PC-9 (cell line): ENCODE results near the gene RXRA. TPM values are rescaled to one million over a fixed set of nuclear protein-coding genes. Genes with fewer than 3 reads are reported as not detected.

Source experiments
- BruUV-seq: library from RNA; stranded (reverse); fragments of 400-500 nt; replicated peaks from 2 replicates; lab custom pipeline; 2021; lab: Mats Ljungman, UMichigan
- CTCF ChIA-PET: fragments of 300-600 bp; sonication (Branson Sonifier 250); formaldehyde crosslinking; loops from one replicate; lab custom pipeline; 2022; ENCODE audit warnings: antibody characterized with exemption; lab: Charles Lee
- POLR2A ChIA-PET: fragments of 300-600 bp; sonication (Branson Sonifier 250); formaldehyde crosslinking; loops from one replicate; lab custom pipeline; 2022; ENCODE audit warnings: antibody characterized with exemption; ENCODE audit not compliant: unreplicated experiment; lab: Charles Lee
- DNase-seq, 2 experiments: peaks; one replicate each; pipeline versions ENCODE4 v3.0.0 to v3.0.0-alpha.2; 2015 to 2022; ENCODE audit warnings: mixed read lengths in 1 of 2
- H2AFZ ChIP-seq: fragments of 200-600 bp; sonication (generic); 2 replicates; pipeline ENCODE4 v1.8.1; 2017; ENCODE audit warnings: antibody characterized with exemption
- H3F3A ChIP-seq: fragments of 200-600 bp; sonication (generic); 2 replicates; pipeline ENCODE4 v1.8.1; 2017; ENCODE audit warnings: antibody characterized with exemption, mild to moderate bottlenecking, low read depth; ENCODE audit not compliant: insufficient read depth
- H3K27ac ChIP-seq: fragments of 200-600 bp; sonication (generic); 2 replicates; pipeline ENCODE4 v1.6.1; 2016; ENCODE audit warnings: mixed run types
- H3K27me3 ChIP-seq: fragments of 200-600 bp; sonication (generic); 2 replicates; pipeline ENCODE4 v1.6.1; 2016; ENCODE audit warnings: low read depth, mixed run types; ENCODE audit not compliant: insufficient read depth
- H3K36me3 ChIP-seq: fragments of 200-600 bp; sonication (generic); 2 replicates; pipeline ENCODE4 v1.6.1; 2016; ENCODE audit warnings: low read depth, mixed run types
- H3K4me1 ChIP-seq: fragments of 200-600 bp; sonication (generic); replicated peaks from 2 replicates; pipeline ENCODE4 v1.6.1; 2016; ENCODE audit warnings: mixed run types; ENCODE audit not compliant: insufficient read depth
- H3K4me2 ChIP-seq: fragments of 200-600 bp; sonication (generic); 2 replicates; pipeline ENCODE4 v1.6.1; 2017; ENCODE audit warnings: mixed run types
- H3K4me3 ChIP-seq: fragments of 200-600 bp; sonication (generic); 2 replicates; pipeline ENCODE4 v1.6.1; 2016; ENCODE audit warnings: mixed run types
- H3K79me2 ChIP-seq: fragments of 200-600 bp; sonication (generic); 2 replicates; pipeline ENCODE4 v1.6.1; 2017; ENCODE audit warnings: low read depth, mixed run types
- H3K9me2 ChIP-seq: fragments of 200-600 bp; sonication (generic); 2 replicates; pipeline ENCODE4 v1.8.1; 2017; ENCODE audit warnings: mild to moderate bottlenecking; ENCODE audit not compliant: insufficient read depth
- H3K9me3 ChIP-seq: fragments of 200-600 bp; sonication (generic); 2 replicates; pipeline ENCODE4 v1.8.1; 2016; ENCODE audit warnings: low read depth; ENCODE audit not compliant: insufficient read depth
- H4K20me1 ChIP-seq: fragments of 200-600 bp; sonication (generic); 2 replicates; pipeline ENCODE4 v1.8.1; 2017; ENCODE audit not compliant: insufficient read depth
- EZH2 ChIP-seq: fragments of 200-600 bp; sonication (generic); IDR thresholded peaks from 2 replicates; pipeline ENCODE4 v1.8.0; 2017; ENCODE audit warnings: antibody characterized with exemption, low read depth
- intact Hi-C: fragments of 100-400 bp; cut with micrococcal nuclease; formaldehyde crosslinking; loops from one replicate; pipeline ENCODE4 v1.10.0; 2022; ENCODE audit not compliant: unreplicated experiment
- total RNA-seq: library from RNA; stranded (reverse); gene quantifications from 2 replicates; pipeline ENCODE4 v1.2.3, GENCODE V29; 2021
- TF ChIP-seq, protein P1 (sequence below): fragments of 200-600 bp; sonication (generic); conservative IDR thresholded peaks from 2 replicates; pipeline ENCODE4 v1.6.1; 2017; ENCODE audit warnings: mixed run types, antibody characterized with exemption, mild to moderate bottlenecking, moderate library complexity

The RXRA gene
- total RNA-seq, 1 experiment from 2014 or later = 146 TPM

GRCh38 chr9:134330590-134330989 is 4.3 kb downstream of the RXRA start:
- H3K4me2 ChIP-seq = peak overlapping the region; percentile 93
- no peak overlapping the region for H2AFZ ChIP-seq
- H3K4me3 ChIP-seq = no peak overlapping the region
- H3K9me3 ChIP-seq = no peaks in the 10 kb centered on the region
- no peaks in the 10 kb centered on the region for H3K36me3 ChIP-seq
- peaks cover 6% of the 10 kb centered on the region; the same call in 1 of the 2 replicates for H3F3A ChIP-seq
- no peaks in the 10 kb centered on the region for H3K9me2 ChIP-seq
- peaks cover 42% of the 10 kb centered on the region for H3K4me1 ChIP-seq
- ChIA-PET POLR2A (no interaction called here), CTCF (no interaction called here)
- no peak for DNase-seq
- peaks cover 75% of the 10 kb centered on the region for H4K20me1 ChIP-seq
- TF ChIP-seq, protein P1, sequence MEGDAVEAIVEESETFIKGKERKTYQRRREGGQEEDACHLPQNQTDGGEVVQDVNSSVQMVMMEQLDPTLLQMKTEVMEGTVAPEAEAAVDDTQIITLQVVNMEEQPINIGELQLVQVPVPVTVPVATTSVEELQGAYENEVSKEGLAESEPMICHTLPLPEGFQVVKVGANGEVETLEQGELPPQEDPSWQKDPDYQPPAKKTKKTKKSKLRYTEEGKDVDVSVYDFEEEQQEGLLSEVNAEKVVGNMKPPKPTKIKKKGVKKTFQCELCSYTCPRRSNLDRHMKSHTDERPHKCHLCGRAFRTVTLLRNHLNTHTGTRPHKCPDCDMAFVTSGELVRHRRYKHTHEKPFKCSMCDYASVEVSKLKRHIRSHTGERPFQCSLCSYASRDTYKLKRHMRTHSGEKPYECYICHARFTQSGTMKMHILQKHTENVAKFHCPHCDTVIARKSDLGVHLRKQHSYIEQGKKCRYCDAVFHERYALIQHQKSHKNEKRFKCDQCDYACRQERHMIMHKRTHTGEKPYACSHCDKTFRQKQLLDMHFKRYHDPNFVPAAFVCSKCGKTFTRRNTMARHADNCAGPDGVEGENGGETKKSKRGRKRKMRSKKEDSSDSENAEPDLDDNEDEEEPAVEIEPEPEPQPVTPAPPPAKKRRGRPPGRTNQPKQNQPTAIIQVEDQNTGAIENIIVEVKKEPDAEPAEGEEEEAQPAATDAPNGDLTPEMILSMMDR = no peak
- TF ChIP-seq EZH2 = no peak
- intact Hi-C loops = no loop called here
- BruUV-seq = no TSS peak
- peaks cover 88% of the 10 kb centered on the region for H3K79me2 ChIP-seq
- H3K27ac ChIP-seq = no peak overlapping the region
- H3K27me3 ChIP-seq = no peaks in the 10 kb centered on the region

GRCh38 chr9:134331186-134332025 is 5.2 kb downstream of the RXRA start:
- CTCF ChIA-PET = no interaction called here
- POLR2A ChIA-PET = no interaction called here
- H3K36me3 ChIP-seq = no peaks in the 10 kb centered on the region
- peaks cover 42% of the 10 kb centered on the region for H3K4me1 ChIP-seq
- no TSS peak for BruUV-seq
- intact Hi-C loops = no loop called here
- no peak overlapping the region for H3K4me3 ChIP-seq
- no peak overlapping the region for H3K27ac ChIP-seq
- no peak overlapping the region for H2AFZ ChIP-seq
- H3F3A ChIP-seq = peaks cover 5% of the 10 kb centered on the region; the same call in 1 of the 2 replicates
- no peak overlapping the region for H3K4me2 ChIP-seq
- H3K27me3 ChIP-seq = no peaks in the 10 kb centered on the region
- no peaks in the 10 kb centered on the region for H3K9me2 ChIP-seq
- H3K79me2 ChIP-seq = peaks cover 96% of the 10 kb centered on the region
- H3K9me3 ChIP-seq = no peaks in the 10 kb centered on the region
- TF ChIP-seq EZH2 = no peak
- TF ChIP-seq, protein P1 = no peak
- peaks cover 80% of the 10 kb centered on the region for H4K20me1 ChIP-seq
- DNase-seq = no peak

- Histone ChIP-seq H4K20me1 (peaks cover 85% of the 10 kb centered on the region), H3K79me2 (peaks cover 100% of the 10 kb centered on the region), H3K27ac (no peak overlapping the region), H3K9me3 (no peaks in the 10 kb centered on the region), H3K36me3 (no peaks in the 10 kb centered on the region), H3K4me2 (no peak overlapping the region), H3K4me1 (peaks cover 42% of the 10 kb centered on the region), H3K27me3 (no peaks in the 10 kb centered on the region), H3F3A (peaks cover 1% of the 10 kb centered on the region; the same call in 1 of the 2 replicates), H2AFZ (no peak overlapping the region), H3K4me3 (no peak overlapping the region), H3K9me2 (no peaks in the 10 kb centered on the region)
- BruUV-seq = no TSS peak
- no peak for DNase-seq
- intact Hi-C loops = no loop called here
- TF ChIP-seq, protein P1 = no peak
- no peak for TF ChIP-seq EZH2
- POLR2A ChIA-PET = no interaction called here
- CTCF ChIA-PET = no interaction called here
Observed at GRCh38 chr9:134332266-134332665, 6.0 kb downstream of the RXRA start.
